GM21390 (cell line): ENCODE results near the gene EIF5.

Source experiments
- ATAC-seq: cut with Tn5 transposase; IDR thresholded peaks from one replicate; pipeline ENCODE4 v1.9.1; 2021; ENCODE audit not compliant: unreplicated experiment

The EIF5 gene

DNA sequence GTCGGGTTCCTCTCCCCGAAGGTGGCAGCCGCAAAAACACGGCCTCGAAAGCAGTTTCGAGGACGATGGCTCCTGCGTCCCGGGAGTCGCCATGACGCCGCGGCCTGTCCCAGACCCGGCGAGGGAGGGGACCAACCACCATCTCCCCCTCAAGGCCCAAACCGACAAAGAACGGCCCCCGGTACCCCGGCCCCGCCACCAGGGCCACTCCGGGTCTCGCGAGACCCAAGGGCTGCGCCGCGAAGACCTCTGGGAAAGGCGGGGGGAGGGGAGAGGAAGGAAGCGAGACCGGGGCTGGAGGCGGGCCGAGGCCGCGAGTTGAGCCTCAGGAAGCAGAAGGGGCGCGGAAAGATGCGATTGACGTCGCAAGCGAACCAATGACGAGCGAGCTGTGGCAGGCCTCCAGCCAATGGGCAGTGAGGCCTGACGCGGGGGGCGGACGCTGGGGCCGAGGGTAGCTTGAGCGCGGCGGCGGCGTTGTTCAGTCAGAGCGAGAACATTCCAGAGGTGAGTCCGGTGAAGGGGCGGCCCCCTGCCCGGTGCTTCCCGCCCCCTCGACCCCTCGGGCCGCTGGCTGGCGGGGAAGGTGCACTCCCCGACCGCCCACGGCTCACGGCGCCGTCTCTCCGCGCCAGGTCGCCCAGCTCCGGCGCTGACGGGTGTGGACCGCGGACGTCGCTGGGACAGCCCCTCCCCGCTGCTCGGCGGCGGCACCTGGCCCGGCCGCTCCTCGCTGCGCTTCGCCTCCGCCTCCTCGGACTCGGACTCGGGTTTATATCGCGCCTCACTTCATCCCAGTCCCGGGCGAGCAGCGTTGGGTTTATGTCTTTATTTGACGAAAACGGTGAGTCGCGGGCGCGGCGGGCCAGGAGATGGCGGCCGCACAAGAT lies at the start of gene EIF5:
Gene EIF5, plus strand, starts transcription at position 484 of the 890 bp plus-strand sequence. CDS start 1,624 bp downstream, outside the sequence.
- ATAC-seq: peak; percentile 85

DNA sequence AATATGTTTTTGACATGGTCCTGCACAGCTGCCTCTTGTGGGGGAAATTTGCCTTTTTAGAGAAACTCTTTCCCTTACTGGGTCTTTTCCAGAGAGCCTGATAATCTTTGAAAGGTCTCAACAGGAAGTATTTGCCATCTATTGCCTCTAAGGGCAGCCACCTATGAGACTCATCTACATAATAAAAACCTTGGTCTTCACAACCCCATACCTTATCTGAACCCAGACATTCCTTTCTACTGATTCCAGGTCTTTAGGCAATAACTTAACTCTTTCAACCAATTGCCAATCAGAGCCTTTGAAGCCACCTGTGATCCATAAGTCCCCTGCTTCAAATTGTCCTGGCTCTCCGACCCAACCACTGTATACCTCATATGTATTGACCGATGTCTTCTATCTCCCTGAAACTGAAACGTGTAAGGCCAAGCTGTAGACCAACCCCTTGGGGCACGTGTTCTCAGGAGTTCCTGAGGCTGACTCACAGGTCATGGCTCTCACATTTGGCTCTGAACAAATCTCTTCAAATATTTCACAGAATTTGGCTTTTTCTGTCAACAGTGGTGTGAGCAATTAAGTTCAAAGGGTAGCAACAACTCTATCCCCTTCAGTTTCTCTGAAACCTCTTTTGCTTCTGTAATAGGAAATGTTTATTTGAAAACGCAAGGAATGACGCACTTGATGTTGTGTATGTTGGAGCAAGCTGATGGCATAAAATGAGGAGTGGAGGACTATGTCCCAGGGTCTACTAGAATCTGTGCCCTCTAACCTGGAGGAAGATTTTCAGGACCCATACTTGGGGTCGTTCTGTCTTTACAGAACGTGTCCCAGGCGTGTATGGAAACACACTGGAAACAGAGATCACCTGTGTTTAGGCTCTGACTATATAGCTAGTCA lies 49.2 kb upstream of the EIF5 start:
- no peak for ATAC-seq

DNA sequence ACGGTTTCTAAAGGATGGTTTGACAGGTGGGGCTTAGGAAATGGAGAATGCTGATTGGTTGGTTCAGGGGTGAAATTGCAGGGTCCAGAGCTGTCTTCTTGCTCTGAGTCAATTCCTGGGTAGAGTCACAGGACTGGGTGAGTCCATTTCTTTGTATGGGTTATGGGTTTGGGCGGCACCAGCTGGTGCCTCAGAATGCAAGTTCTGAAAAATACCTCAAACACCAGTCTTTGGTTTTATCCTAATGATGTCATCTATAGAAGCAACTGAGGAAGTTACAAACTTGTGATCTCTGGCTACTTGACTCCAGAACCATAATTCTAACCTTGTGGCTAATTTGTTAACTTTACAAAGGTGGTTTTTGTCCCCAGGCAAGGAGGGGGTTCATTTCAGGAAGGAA lies 47.6 kb upstream of the EIF5 start:
- ATAC-seq: no peak

DNA sequence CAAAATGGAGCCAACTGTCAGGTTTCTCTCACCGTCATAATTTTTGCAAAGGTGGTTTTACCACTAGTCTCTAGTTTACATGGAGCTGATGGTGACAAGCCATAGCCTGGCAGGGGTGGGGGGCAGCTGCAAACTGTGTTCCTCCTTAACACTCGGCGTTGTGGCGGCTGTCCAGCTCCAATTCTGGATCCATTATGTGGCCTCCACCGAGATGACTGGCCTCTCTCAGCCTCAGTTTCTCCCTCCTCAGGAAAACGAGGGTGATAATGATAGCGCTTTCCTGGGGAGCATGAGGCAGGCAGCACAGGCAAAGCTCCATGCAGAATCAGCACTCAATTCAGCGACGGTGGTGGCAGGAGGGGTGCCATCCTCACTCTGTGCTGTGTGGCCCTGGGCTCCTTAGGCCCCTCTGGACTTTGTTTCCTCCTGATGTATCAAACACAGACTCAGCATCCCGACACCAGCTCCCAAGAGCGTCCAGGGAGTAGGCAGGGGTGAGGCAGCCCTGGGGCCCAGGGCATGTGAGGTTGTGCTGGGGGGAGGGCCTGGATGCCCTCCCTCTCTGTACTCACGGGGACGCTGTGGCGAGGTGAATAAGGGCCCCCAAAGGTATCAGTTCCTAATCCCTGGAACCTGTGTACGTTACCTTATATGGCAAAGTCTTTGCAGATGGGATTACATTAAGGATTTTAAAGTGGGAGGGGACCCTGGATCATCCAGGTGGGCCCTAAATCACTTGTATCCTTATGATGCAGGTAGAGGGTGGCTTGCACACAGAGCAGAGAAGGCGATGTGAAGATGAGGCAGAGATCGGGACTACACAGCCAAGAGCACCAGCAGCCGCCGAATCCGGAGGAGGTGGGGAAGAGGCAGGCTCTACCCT lies 46.8 kb upstream of the EIF5 start:
- ATAC-seq: no peak

DNA sequence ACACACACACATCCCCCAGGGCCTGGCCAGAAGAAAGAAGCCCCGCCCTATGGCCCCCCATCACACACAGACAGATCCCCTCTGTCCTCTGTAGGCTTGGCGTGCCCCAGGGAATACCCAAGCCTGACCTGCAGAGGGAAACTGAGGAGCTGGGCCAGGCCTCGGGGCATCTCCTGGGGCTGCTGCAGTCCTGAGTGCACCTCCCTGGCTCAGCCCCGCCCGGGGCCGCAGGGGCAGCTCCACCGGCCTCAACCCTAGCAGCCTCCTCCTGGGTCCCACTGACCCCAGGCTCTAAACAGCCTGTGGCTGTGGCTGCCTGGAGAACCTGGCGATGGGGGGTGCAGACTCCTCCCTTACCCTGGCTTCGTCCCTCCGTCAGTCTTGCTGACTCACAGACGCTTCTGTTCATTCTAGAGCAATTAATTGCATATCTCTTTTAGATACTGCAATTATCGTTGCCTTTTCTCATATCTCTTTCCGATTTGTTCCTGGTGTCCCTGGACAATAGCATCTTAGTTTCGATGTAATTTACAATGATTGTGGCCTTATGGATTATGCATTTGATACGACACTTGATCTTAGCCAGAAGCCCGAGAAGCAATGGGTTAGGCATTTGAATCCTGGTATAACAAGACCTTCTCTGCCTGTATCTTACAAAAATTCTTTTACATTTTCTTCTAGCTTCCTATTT lies 45.8 kb upstream of the EIF5 start:
- no peak for ATAC-seq

DNA sequence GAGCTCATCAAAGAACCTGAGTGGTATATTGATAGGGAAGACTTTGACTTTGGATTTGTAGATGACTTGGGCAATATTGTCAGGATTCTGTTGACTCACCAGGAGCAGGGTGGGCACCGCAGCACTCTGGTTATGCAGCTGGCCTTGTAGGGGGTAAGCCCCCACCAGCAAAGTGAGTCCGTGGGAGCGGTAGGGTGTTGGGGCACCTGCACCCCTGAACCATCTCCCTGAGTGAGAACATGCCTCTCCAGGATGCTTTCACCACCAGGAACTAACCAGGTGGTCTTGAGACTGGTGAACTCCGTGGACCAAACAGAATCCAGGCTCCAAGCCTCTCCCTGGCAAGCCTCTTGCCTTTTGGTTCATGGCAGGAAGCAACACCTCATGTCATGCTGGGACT lies 44.0 kb upstream of the EIF5 start:
- ATAC-seq: no peak

DNA sequence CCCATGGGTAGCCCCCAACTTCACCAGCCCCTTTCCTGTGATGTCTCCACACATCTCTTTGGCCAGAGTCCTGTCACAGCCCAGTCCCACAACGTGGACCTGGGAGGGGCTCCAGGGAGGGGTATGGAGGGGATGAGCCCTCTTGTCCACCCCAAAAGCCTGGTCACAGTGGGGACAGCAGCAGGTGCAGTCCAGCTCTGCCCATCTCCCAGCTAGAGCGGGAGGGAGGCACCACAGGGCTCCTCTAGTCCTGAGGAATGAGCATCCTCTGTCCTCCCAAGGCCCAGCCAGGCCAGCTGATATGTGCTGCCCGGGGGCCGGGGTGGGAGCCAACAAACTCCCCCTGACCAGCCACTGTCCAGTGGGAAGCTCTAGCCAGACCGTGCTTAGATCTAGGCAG lies 43.5 kb upstream of the EIF5 start:
- no peak for ATAC-seq

DNA sequence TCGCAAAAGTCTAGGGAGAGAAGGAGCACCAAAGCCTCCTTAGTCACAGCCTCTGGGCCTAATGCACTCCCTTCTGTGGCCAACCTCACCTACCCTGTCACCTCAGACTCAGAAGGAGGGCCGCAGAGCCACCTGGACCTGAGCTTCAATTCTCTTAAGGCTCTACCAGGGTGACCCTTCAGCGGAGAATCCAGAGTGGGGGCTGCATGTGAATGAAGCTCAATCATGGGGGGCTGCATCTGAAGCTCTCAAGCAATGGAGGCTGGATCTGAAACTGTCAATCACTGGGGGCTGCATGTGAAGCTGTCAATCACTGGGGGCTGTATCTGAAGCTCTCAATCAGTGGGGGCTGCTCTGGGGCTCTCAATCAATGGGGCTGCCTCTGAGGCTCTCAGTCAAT lies 43.1 kb upstream of the EIF5 start:
- ATAC-seq: no peak

DNA sequence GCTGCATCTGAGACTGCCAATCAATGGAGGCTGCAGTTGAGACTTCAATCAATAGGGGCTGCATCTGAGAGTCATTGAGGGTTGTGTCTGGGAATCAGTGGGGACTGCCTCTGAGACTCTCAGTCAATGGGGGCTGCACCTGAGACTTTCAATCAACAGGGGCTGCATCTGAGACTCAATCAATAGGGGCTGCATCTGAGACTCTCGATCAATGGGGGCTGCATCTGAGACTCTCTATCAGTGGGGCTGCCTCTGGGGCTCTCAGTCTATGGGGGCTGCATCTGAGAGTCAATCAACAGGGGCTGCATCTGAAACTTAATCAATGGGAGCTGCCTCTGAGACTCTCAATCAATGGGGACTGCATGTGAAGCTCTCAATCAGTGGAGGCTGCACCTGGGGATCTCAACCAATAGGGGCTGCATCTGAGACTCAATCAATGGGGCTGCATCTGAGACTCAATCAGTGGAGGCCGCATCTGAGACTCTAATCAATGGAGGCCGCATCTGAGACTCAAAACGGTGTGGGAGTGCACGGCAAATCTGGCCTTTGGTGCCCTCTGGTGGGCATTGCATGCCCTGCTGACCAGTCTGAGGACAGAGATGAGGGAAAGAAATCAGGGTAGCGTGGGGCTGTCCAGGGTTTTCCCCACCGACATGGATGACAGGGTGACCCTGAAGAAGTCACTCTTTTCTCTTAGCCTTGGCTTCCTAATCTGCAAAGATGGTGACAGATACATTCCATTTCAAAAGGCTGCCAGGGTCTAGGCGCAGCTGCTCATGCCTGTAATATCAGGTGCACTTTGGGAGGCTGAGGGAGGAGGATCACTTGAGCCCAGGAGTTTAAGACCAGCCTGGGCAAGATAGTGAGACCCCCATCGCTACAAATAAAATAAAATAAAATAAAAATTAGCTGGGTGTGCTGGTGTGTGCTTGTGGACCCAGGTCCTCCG lies 41.3 kb upstream of the EIF5 start:
- ATAC-seq: no peak

DNA sequence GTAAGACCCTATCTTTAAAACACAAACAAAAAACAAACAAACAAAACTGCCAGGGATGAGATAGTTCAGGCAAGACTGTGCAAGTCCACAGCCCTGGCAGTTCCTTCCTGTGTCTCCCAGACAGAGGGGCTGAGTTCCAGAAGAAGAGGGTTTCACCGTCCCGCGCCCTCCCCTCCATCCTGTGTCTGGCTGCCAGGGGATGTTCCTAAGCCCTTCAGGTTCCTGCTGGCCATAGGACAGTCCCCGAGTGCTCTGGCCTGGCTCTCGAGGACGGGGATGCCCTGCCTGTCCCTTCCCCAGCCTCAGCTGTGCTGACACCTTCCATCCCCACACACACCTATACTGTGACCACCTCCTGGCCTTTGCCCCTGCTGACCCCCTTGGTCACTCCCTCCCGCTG lies 40.6 kb upstream of the EIF5 start:
- no peak for ATAC-seq

DNA sequence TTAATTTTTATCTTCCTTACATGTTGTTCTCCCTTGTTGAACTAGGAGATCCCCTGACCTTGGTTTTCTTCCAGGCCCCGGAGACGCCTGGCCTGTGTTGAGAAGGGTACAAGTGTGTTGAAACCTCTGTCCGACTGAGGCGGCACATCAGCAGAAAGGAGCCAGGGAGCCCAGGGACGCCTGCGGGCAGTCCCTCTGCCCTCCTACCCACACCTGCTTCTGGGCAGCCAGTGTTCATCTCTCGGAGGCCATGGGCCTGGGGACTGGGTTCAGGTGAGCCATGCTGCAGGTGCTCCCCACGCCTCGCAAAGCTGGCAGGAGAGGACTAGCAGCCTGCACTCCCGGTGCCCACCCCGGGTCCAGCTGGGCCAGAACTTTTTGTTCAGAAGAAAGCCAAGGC lies 39.9 kb upstream of the EIF5 start:
- ATAC-seq: no peak

DNA sequence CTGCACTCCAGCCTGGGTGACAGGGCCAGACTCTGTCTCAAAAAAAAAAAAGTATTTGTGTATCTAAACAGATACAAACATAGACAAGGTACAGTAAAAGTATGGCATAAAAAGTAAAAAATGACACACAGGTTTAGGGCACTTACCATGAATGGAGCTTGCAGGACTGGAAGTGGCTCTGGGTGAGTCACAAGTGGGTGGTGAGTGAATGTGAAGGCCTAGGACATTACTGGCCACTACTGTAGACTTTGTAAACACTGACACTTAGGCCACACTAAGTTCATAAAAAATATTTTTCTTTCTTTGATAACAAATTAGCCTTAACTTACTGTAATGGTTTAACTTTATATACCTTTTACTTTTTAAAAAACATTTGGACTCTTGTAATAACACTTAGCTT lies 38.0 kb upstream of the EIF5 start:
- ATAC-seq: no peak

DNA sequence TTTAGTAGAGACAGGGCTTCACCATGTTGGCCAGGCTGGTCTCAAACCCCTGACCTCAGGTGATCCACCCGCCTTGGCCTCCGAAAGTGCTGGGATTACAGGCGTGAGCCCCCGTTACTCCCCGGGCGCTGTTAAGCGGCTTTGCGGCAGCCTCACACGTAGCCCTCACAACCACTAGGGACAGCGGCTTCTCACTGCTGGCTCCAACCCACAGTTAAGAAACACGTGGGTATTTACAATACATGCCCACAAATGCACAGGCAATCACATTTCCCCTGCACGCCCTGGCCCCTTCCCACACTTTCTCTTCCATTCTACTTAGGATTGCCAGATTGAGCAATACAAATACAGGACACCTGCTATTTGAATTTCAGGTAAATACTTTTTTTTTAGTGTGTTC lies 37.0 kb upstream of the EIF5 start:
- no peak for ATAC-seq

DNA sequence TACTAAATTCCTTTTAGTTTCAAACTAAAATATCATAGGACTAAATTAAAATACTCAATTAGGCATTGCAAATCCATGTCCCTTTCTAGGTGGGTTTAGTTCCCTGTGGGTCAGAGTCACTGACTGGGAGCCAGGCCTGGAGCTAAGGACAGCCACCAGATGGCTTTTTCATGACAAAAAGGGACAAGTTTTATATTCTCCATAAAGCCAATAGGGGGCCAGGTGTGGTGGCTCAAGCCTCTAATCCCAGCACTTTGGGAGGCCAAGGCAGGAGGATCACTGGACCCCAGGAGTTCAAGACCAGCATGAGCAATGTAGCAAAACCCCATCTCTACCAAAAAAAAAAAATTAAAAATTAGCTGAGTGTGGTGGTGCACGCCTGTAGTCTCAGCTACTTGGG lies 35.4 kb upstream of the EIF5 start:
- no peak for ATAC-seq

DNA sequence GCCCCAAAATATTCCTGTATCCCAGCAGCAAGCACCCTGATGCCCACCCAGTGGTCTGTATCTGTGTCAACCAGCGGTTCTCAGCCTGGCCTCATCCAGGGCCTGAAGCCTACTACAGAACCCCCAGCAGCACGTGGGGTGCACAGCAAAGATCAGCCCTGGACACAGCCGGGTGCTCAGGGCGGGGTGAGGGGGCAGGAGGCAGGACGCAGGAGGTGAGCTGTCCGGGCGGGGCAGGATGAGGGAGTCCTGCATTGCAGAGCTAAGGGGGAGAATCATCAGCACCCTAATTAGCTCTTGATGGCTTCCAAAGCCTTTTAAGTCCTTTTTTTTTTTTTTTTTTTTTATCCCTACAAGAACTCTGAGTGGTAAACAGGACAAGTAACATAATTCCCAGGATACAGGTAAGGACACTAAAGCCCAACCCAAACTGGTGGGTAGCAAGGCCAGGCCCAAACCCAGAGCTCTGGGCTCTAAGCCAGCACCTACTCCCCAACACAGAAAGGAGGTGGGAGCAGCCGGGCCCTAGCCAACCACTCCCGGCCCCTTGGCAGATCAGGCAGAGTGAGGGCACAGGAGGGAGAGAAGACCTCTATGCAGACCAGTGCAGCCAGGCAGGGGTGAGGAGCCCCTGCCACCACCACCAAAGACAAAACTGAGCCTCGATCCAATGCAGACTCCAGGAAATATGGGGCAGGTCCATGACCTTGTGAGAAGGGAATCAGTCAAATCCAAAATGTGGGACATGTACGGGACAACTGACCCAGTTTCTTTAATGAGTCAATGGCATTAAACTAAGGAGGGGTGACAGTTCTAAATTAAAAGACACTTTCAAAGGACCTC lies 32.3 kb upstream of the EIF5 start:
- no peak for ATAC-seq

DNA sequence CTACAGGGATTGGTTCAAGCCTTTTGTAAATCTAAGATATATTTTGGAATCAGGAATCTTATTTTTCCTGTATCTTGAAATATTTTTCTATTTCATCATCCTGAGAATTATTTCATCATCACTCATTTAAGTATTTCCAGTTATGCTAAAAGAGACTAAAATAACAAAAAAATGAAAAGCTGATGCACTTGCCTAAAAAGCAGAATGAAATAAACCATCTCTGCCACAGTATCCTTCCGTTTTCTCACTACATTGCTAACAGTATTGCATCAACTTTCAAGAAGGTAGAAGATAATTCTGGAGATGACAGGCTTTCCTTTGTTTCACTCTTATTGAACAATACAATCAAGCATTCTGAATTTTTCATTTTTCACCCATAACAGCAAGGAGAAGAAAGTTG lies 31.1 kb upstream of the EIF5 start:
- ATAC-seq: no peak

DNA sequence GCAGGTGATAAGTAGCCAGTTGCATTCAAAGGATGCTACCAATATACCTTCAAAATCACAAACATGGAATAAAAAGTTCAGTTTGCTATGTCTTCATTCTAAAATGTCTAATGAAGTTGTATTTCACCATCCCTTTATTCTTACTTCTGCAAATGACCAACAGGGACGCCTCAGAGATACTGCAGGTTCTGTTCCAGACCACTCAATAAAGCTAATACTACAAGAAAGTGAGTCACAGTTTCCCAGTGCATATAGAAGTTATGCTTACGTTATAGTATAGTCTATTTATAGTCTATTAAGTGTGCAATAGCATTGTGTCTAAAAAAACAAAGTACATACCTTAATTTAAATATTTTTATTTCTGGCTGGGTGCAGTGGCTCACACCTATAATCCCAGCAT lies 29.3 kb upstream of the EIF5 start:
- no peak for ATAC-seq
